Neural crest cell (in vitro differentiated cells): ENCODE measurements around the gene BCAM. TPM values are rescaled to one million over a fixed set of nuclear protein-coding genes. Genes with fewer than 3 reads are reported as not detected.
"Not testable (repeated sequence)": the region's sequence is repeated elsewhere in the genome, so short reads cannot be mapped to it uniquely, and the experiment has no call there.

Experiments
- DNase-seq: peaks from one replicate; pipeline ENCODE4 v3.0.0; 2021; ENCODE audit warnings: low read depth, mixed read lengths, low spot score
- H3K27ac Mint-ChIP-seq: one replicate; pipeline ENCODE4 v1.8.0; 2021; ENCODE audit warnings: mild to moderate bottlenecking, mixed read lengths; ENCODE audit not compliant: unreplicated experiment
- H3K27me3 Mint-ChIP-seq: 2 replicates; pipeline ENCODE4 v1.8.0; 2021; ENCODE audit warnings: low read depth, mild to moderate bottlenecking, mixed read lengths
- H3K36me3 Mint-ChIP-seq: 2 replicates; pipeline ENCODE4 v1.8.0; 2021; ENCODE audit warnings: low read depth, mild to moderate bottlenecking, mixed read lengths
- H3K4me1 Mint-ChIP-seq: 2 replicates; pipeline ENCODE4 v1.8.0; 2021; ENCODE audit warnings: mixed read lengths
- H3K4me3 Mint-ChIP-seq: one replicate; pipeline ENCODE4 v1.8.0; 2021; ENCODE audit warnings: mild to moderate bottlenecking, mixed read lengths
- H3K9me3 Mint-ChIP-seq: 2 replicates; pipeline ENCODE4 v1.8.0; 2021; ENCODE audit warnings: mixed read lengths
- CTCF ChIP-seq: fragments of 200-600 bp; sonication (generic); conservative IDR thresholded peaks from 2 replicates; pipeline ENCODE4 v1.5.0; 2021; ENCODE audit warnings: antibody characterized with exemption, mild to moderate bottlenecking
- total RNA-seq: library from RNA; stranded (reverse); gene quantifications from 2 replicates; pipeline ENCODE4 v1.2.1, GENCODE V29; 2021

BCAM gene
- total RNA-seq, 1 donor from 2014 or later, result 5.5 TPM

DNA sequence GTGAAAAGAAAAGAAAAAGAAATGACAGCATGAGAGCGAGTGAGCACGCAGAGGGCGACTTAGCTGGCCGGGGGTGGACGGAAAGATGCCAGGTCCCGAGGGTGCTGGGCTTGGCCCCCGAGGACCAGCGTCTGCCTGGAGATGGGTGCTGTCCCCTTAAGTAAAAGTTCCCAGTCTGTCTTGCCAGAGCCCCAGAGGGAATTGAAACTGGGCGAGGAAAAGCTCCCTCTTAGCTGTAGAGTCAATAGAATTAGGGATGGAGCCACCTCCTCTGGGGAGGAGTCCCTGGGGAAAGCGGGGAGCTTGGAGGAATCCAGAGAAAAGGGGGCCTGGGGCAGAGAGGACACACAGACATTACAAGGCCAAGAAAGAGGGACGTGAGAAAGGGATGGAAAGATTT is 13.3 kb downstream of the BCAM start:
- no peak for DNase-seq
- Mint-ChIP-seq H3K36me3 (no peaks in the 10 kb centered on the region), H3K9me3 (no peaks in the 10 kb centered on the region), H3K4me1 (peaks cover 16% of the 10 kb centered on the region), H3K27me3 (peaks cover 21% of the 10 kb centered on the region), H3K27ac (peak overlapping the region; percentile 43), H3K4me3 (no peak overlapping the region)
- no peak for TF ChIP-seq CTCF

- H3K27ac Mint-ChIP-seq, result no peak overlapping the region
- H3K36me3 Mint-ChIP-seq, result no peaks in the 10 kb centered on the region
- TF ChIP-seq CTCF, result no peak
- H3K4me1 Mint-ChIP-seq, result peaks cover 16% of the 10 kb centered on the region
- no peak overlapping the region for H3K4me3 Mint-ChIP-seq
- H3K27me3 Mint-ChIP-seq, result peaks cover 24% of the 10 kb centered on the region
- no peaks in the 10 kb centered on the region for H3K9me3 Mint-ChIP-seq
- DNase-seq, result no peak
These were observed 13.9 kb downstream of the BCAM start for GRCh38 chr19:44822670-44823372.

DNA sequence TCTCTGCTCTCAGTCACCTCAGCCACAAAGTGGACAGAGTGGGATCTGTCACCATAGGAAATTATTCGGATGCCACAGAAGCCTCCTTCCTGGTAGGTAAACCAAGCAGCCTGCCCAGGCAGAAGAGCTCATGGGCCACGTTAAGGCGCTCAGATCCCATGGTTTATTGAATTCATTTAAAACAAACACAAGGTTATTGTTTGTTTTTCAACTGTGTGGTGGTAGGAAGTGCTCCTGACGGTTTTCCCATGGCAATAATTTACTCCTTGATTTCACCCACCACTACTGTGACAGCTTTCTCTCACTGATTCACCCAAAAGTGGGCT is 14.4 kb downstream of the BCAM start:
- Mint-ChIP-seq H3K27me3 (peaks cover 24% of the 10 kb centered on the region), H3K9me3 (no peaks in the 10 kb centered on the region), H3K4me1 (peaks cover 16% of the 10 kb centered on the region), H3K36me3 (no peaks in the 10 kb centered on the region), H3K4me3 (no peak overlapping the region), H3K27ac (no peak overlapping the region)
- no peak for TF ChIP-seq CTCF
- no peak for DNase-seq

DNA sequence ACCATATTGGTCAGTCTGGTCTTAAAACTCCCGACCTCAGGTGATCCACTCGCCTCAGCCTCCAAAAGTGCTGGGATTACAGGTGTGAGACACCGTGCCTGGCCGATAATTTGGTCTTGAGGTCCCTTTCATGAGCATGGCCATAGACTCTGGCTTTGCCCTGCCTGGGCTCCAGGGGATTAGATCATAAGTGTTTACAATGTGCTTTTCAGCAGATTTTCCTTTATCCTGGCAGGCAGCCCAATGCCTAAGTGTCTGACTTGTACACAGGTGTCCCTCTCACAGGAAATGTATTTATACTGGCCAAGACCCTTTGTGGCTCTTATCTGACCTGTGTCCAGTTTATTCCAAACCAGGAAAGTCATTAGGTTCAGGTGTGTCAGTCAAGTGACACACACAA is 15.9 kb downstream of the BCAM start:
- peaks cover 16% of the 10 kb centered on the region for H3K4me1 Mint-ChIP-seq
- peaks cover 26% of the 10 kb centered on the region for H3K27me3 Mint-ChIP-seq
- no peak overlapping the region for H3K4me3 Mint-ChIP-seq
- DNase-seq, result no peak
- no peak for TF ChIP-seq CTCF
- no peak overlapping the region for H3K27ac Mint-ChIP-seq
- H3K9me3 Mint-ChIP-seq, result no peaks in the 10 kb centered on the region
- H3K36me3 Mint-ChIP-seq, result no peaks in the 10 kb centered on the region

DNA sequence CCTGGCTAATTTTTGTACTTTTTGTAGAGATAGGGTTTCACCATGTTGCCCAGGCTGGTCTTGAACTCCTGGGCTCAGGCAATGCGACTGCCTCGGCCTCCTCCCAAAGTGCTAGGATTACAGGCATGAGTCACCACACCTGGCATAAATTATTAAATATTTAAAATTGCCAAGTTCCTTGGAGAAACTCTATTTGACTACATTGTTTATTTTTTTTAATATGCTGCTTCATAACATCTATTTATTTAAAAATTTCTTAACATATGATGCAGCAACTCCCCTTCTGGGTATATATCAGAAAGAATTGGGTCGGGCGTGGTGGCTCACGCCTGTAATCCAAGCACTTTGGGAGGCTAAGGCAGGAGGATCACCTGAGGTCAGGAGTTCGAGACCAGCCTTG is 24.0 kb downstream of the BCAM start:
- DNase-seq, H3K9me3 Mint-ChIP-seq, H3K4me3 Mint-ChIP-seq, H3K4me1 Mint-ChIP-seq, H3K36me3 Mint-ChIP-seq, H3K27ac Mint-ChIP-seq: not testable (repeated sequence)
- H3K27me3 Mint-ChIP-seq, result peaks cover 38% of the 10 kb centered on the region

GRCh38 chr19:44834399-44834798 is 25.5 kb downstream of the BCAM start:
- peaks cover 39% of the 10 kb centered on the region for H3K27me3 Mint-ChIP-seq
- not testable (repeated sequence) for H3K4me3 Mint-ChIP-seq, H3K36me3 Mint-ChIP-seq, H3K9me3 Mint-ChIP-seq, H3K4me1 Mint-ChIP-seq, H3K27ac Mint-ChIP-seq, DNase-seq

DNA sequence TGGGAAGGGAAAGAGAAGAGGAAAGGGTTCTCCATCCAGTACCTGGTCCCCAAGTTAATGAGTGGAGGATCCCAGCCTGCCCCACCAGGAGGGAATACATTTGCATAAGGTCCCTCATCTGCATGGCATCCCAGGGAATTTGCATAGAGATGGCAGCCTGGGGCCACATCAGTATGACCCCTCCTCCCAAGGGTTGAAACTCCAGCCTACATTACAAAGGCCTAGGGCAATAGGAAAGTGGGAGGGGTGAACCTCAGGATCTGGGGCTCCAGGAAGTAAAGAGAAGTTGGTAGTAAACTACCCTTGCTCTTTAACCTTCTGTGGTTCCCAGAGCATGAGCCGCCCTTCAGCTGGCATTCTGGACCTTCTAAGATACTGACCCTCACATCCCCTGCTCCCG is 30.4 kb downstream of the BCAM start:
- no peak for DNase-seq
- H3K36me3 Mint-ChIP-seq, result no peaks in the 10 kb centered on the region
- H3K27me3 Mint-ChIP-seq, result peaks cover 17% of the 10 kb centered on the region
- no peak overlapping the region for H3K27ac Mint-ChIP-seq
- H3K4me3 Mint-ChIP-seq, result no peak overlapping the region
- H3K9me3 Mint-ChIP-seq, result no peaks in the 10 kb centered on the region
- no peak for TF ChIP-seq CTCF
- H3K4me1 Mint-ChIP-seq, result no peaks in the 10 kb centered on the region
